Stimulated activated CD4-positive, alpha-beta T cell treated with anti-CD3 and anti-CD28 coated beads, TNF-alpha, amount 100 ng/mL, for 48 hours (primary cell): ENCODE data around the gene VAPB.
"Not testable (repeated sequence)": the region's sequence is repeated elsewhere in the genome, so short reads cannot be mapped to it uniquely, and the experiment has no call there.

Source experiments
- DNase-seq, 3 donors: peaks; one replicate each; pipeline ENCODE4 v3.0.0-alpha.2; 2020; ENCODE audit warnings: low read depth in 3 of 3

VAPB gene

GRCh38 chr20:58407201-58407873, 18.3 kb downstream of the VAPB start:
- no peak for DNase-seq

- DNase-seq, result no peak
These were observed 19.0 kb downstream of the VAPB start for GRCh38 chr20:58407966-58408557.

DNA sequence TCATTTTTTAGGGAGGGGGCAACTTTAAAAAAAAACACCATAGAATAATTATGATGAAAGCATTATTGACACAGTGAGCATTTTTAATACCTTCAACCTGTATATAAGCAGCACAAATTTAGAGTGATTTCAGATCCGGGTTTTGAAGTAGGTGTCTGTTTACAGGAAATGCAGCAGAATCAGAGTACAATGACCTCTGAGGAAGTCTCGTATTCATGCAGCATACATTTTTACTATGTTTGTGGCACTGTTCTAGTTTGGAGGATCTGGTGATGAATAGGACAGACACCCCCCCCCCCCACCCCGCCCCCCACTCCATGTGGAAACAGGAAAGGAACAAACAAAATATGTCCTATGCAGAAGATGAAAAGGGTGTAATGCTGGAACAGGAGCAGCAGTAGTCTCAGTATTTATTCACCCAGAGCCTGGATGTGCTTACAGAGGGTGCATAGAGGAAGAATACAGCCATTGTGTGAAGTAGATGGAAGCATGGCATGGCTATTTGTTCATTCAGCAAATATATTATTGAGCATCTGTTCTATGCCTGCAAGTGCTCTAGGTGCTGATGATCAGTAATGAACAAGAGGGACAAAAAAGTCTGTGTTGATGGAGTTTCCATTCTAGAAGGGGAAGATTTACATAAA, 19.7 kb downstream of the VAPB start:
- no peak for DNase-seq

- DNase-seq, result not testable (repeated sequence)
These were observed 25.2 kb downstream of the VAPB start for GRCh38 chr20:58414216-58414615.

GRCh38 chr20:58414786-58415185, 25.8 kb downstream of the VAPB start:
- DNase-seq, result not testable (repeated sequence)

GRCh38 chr20:58416057-58416456, 27.0 kb downstream of the VAPB start:
- DNase-seq, result no peak

- no peak for DNase-seq
These were observed 27.8 kb downstream of the VAPB start for GRCh38 chr20:58416835-58417234.

GRCh38 chr20:58417438-58417837, 28.4 kb downstream of the VAPB start:
- no peak for DNase-seq

DNA sequence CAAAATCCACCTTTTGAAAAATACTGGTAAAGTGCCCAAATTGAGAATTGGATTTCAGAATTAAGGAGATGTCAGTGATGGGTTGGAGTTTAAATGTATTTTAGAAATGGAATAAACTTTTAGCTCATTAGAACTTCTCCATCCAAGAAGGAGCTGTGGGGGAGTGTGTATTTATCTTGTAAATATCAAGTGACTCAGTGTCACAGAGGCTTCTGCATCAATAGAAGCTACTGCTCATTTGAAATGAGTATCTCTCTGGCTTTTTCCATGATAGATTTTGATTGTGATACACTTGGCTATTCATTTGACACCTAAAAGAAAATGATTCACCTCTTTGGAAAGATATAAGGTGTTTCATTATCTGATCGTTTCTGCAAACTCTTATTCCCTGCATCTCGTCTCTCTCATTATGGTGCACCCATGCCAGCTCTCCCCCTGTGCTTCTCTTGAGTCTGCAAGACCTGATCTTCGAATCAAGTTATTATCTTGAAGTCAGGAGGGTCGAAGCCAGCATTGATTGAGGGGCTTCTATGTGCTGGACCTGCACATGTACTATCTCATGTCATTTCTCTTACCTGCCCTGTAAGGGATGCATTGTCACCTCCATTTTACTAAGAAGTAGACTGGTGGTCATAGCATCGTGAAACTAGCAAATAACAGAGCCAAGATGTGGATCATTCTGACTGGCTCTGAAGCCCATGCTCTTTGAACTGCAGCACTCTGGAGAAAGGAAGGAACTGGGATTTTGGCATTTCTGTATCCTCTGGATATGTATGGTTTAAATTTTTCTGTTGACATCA, 30.1 kb downstream of the VAPB start:
- DNase-seq, result no peak

DNA sequence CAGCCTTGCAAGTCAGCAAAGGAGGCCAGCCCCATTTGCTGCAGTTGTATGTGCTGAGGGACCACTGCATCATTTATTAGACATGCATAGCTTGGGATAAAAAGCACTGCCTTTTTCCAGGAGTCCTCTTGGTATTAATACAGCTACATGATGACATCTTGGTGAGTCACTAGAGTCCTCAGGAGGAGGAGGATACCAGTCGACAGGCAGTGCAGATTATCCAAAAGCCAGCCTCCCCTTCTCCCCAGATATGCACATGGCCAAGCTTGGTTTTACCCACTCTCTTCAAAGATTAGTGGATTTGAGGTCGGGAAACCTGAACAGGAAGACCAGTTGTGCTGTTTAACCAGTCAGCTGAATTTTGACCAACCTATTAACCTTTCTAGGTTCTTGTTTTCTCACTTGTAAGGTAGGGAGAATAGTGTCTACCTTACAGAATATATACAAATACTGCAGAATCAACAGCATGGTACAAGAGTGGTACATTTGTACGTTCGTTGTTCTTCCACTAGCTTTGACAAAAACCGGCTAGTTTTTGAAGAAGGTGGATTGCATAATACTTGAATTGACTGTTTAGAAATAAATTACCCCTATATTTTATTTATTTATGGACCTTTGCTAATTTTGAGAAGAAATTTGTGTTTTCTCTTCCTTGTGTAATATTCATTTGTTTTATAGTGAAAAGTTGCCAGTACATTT, 31.9 kb downstream of the VAPB start:
- no peak for DNase-seq

DNA sequence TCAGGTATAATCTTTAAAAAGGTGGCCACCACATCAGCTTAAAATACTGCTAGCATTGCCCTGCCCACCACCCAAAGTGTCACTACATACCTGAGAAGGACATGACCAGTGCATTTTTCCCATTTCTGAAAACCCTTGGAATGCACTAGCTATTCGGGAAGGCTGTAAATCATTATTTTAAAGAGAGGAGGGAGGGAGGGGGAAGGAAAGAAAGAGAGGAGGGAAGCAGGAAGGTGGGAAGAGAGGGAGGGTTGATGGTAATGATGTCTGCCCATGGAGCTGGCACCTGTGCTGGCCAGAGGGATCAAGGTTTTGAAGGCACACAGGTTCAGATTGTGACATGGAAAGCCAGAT, 32.4 kb downstream of the VAPB start:
- DNase-seq, result no peak

DNA sequence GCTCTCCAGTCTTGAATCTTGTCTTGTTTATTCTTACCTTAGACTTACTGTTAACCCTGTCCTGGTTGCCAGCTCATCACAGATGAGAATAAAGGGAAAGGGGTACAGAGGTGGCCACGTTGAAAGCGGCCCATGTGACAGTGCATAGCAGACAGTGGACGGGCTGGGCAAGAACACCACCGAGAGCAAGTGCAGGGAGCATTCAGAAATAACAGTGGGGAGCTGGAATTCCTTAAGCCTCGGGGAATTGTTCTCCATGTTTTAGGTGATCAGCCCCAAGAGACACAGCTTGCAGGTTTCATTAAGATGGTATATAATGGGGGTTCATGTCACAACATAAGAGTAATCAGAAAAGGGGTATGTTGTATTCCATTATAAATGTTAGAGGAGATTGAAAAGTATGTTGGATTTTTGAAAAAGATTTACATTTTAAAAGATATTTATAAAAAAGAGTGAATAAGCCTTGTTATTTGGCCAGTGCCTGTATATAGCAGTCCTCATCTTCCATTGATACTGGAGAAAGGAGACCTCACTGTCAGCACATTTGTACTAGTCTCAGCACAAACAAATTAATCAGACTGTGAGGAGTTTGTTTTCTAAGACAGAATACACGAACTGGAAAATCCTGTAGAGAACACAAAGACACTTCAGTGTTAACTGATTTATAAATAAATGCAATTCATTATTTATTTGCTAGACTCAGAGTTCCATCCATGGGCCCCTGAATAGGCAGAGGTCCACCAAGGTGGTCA, 35.4 kb downstream of the VAPB start:
- DNase-seq, result no peak

DNA sequence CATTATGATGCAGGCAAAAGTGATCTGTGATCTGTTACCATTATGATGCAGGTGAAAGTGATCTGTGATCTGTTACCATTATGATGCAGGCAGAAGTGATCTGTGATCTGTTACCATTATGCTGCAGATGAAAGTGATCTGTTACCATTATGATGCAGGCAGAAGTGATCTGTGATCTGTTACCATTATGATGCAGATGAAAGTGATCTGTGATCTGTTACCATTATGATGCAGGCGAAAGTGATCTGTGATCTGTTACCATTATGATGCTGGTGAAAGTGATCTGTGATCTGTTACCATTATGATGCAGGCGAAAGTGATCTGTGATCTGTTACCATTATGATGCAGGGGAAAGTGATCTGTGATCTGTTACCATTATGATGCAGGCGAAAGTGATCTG, 38.5 kb downstream of the VAPB start:
- DNase-seq, result not testable (repeated sequence)

- DNase-seq, result no peak
These were observed 39.3 kb downstream of the VAPB start for GRCh38 chr20:58428364-58428763.

- DNase-seq, result no peak
These were observed 40.3 kb downstream of the VAPB start for GRCh38 chr20:58429303-58429702.

DNA sequence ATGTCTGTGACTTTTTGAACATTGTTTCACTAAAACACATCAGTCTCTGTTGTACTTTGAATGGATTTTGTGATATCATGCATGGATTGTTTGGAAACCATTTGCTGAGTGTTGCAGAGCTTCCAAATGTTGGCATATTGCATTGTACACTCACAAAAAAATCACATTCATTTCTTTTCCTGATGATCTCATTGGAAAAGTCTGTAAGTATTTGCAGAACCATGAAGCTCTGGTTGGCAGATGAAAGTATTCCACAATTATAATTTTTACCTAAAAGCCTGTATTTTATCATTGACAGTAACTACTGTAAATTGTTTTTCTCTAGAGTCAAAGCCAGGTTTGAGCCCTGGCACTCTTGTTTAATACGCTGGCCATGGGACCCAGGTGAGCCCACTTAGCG, 42.1 kb downstream of the VAPB start:
- no peak for DNase-seq

DNA sequence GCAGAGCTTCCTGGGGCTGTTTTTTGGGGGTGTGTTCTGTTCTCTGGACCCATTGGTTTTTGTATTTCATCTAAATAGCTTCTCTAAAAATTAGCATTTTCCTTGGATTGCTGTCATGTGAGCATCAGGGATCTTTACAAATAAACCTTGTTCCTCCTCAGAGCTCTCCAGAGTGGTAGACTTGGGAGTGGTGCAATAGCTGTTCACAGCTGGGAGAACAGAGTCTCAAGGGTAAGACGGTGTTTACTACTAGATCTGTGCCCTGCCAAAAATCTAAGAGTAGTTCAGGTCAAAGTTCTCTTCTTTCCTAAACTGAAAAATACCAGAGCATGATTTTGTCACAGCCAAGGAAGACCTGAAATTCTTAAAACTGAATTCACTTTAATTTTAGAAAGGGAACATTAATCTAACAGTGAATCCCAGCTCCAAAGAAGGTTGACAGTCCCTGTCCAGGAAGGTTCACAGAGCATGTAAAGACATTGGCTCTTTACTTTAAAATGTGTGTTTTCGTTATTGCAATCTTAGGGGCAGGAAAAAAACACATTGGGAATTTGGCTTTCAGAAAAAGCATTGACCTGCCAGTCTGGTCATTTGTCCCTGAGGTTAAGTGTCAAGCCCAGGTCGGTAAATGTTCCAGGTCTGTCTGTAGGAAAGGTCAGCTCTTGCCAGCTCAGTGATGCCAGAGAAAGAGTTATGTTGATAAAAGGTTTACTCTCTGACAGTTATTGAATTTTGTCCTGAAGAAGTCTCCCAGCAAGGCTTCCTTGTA, 43.3 kb downstream of the VAPB start:
- no peak for DNase-seq

GRCh38 chr20:58433029-58433647, 44.1 kb downstream of the VAPB start:
- DNase-seq, result no peak

DNA sequence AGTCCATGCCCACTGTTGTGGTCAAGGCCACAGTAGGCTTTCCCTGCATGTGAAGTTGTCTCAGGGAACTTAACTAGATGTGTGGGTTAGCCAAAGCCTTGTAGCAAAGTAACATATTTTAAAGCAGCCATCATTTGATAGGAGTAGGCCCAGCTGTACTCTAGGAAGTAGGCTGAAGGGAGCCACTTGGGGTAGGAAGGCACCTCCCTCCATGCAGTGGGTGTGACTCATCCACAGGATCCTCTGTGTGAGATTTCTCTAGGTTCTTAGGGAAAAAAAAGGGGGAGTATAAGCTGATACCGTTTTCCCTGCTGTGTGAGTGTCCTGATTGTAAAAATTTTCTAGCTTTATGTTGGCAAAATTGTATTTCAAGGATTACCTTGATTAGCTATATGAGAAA, 44.7 kb downstream of the VAPB start:
- DNase-seq, result no peak

DNA sequence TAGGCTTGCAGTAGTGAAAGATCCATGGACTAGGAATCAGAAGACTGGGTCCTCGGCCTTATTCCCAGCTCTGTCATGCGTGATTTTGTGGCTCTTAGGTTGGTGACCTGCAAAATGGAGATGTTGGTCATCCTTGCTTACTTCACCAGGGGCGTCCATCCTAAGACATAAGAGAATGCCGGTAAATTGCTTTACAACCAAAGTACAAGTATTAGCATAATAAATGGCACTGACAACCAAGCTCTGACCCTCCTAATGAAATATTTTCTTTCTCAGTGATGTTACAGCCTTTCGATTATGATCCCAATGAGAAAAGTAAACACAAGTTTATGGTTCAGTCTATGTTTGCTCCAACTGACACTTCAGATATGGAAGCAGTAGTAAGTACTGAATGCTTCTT, 45.3 kb downstream of the VAPB start:
- no peak for DNase-seq
